HG03135 (cell line): ENCODE data around the gene JAK1.
"Not testable (repeated sequence)": the region's sequence is repeated elsewhere in the genome, so short reads cannot be mapped to it uniquely, and the experiment has no call there.

Experiments used
- ATAC-seq: cut with Tn5 transposase; IDR thresholded peaks from one replicate; pipeline ENCODE4 v1.9.1; 2021; ENCODE audit warnings: mild to moderate bottlenecking, moderate library complexity; ENCODE audit not compliant: unreplicated experiment

JAK1 gene

DNA sequence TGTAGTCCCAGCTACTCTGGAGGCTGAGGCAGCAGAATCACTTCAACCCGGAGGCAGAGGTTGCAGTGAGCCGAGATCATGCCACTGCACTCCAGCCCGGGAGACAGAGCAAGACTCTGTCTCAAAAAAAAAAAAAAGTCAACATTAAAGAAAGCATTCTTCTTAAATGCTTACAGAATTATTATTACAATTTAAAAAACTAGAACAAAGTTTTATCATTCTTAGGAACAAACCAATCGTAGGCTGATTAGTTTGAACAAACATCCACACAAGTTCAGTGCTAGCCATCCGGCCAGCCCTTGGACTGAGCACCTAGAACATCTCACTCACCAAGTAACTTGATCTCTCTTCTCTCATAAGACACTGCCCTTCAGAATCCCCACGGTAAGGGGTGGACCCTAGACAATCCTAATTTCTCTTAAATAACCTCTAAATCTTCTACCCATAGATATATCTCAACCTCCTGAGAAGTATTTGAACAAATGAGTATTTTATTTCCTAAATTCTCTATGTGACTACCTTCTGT is 16.0 kb downstream of the JAK1 start:
- no peak for ATAC-seq

DNA sequence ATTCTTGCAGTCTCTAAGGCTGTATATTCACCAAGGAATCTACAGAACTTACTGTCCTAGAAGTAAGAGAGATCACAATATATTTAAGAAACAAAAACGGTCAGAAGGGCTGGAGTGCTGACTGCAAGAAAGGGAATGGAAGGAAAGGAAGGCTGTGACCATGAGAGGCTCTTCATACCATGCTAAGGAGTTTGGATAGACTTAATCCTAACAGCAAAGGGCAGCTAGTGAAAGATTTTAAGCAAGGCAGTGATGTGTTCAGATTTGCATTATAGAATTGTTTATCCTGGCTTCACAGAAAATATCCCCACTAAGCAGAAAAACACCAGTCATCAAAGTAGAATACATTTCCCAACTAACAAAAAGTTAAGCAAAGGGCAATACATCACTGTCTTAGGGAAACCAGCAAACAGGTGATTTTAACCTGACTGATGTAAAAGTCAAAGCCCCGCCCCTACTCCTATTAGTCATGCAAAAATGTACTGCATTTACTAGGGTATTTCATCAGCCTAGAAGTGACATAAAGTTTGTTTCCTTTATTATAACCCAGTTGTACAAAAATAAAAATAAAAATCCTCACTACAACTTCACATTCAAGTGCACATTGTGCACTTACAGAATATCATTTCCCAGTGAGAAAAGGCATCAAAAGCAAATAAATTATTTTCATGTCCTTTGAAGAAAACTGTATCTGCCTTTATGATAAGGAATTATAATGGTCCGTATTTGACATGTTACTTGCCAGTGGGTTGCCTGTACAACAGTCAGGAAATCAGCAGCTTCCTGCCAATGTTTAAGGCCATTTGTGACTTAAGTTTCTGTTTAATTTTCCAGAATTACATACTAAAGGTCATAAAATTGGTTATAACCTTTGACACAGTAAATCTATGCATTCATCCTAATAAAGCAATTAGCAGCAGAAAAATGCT is 17.2 kb downstream of the JAK1 start:
- ATAC-seq: no peak

DNA sequence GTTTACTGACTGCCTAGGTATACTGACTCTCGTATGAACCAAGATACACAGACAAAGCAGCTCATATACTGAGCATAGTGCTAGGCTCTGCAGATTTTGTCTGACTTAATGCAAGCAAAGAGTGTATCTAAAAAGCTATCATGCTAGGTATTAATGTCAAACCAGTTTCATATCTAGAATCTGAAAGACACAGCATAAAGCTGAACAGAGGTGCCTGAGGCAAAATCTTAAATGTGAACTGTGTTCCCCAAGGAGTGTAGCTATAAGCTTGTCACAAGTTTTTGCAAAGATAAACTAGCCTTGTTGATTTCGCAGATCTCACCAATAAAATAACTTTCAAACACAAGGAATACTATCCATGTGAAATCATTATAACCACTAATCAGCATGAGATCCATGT is 18.1 kb downstream of the JAK1 start:
- no peak for ATAC-seq

DNA sequence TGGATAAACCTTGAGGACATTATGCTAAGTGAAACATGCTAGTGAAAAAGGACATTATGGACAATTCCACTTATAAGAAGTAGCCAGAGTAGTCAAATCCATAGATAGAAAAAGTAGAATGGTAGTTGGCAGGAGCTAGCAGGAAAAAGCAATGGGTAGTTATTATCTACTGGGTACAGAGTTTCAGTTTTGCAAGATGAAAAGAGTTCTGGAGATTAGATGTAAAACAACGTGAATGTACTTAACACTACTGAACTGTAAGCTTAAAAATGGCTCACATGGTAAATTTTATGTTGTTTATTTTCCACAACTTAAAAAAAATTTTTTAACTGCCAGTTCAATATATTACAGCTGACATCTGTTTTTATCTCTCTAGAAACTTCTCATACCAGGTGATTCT is 19.4 kb downstream of the JAK1 start:
- ATAC-seq: no peak

DNA sequence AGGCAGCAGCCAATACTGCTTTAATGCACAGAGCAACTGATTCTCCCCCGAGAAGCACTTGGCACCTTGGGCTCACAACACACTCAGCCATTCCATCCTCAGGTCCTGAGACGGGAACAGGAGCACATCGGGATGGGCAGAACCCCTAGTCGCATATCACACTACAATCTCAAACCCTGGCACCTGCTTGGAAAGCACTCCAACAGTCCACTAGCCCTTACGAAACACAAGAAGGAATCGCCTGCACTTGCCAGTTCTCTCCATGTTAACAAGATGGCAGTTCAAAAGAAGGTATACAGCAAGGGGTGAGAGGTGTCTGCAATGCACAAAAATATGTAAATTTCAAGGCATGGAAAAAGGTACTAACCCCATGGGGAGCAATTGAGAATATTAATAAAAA is 21.4 kb downstream of the JAK1 start:
- no peak for ATAC-seq

- ATAC-seq: no peak
Observed at GRCh38 chr1:64942675-64943074, 23.7 kb downstream of the JAK1 start.

DNA sequence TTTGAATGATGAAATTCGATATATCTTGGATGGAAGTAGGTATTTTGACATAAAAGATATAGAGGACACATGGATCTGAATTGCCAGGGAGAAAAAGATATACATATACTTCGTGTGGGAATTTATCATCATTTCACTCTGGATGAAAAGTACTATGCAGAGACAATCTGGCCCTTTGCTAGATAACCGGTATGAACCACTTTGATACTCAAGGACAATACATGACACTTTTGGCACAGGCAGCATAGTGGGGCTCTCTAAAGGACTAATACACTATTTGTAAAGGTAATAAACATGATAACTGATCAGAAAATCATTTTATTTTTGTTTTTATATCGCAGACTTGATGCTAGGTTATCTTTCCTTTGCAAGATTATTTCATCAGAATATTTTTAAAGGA is 24.2 kb downstream of the JAK1 start:
- no peak for ATAC-seq

- ATAC-seq: no peak
Observed at GRCh38 chr1:64941461-64942117, 24.8 kb downstream of the JAK1 start.

DNA sequence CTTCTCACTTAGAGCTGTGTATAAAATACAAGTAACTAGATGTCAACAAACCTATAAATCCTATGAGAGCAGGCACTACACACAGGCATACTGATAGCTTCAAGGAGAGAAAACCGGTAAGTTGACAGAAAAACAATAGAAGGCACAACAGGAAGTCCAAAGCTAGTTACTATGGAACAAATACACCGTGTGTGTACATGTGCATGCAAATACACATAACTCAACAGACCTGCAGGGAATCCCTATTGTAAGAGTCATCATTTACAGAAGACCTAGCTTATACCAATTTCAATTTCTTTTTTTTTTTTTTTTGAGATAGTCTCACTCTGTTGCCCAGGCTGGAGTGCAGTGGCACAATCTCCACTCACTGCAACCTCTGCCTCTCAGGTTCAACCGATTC is 26.3 kb downstream of the JAK1 start:
- ATAC-seq: no peak

DNA sequence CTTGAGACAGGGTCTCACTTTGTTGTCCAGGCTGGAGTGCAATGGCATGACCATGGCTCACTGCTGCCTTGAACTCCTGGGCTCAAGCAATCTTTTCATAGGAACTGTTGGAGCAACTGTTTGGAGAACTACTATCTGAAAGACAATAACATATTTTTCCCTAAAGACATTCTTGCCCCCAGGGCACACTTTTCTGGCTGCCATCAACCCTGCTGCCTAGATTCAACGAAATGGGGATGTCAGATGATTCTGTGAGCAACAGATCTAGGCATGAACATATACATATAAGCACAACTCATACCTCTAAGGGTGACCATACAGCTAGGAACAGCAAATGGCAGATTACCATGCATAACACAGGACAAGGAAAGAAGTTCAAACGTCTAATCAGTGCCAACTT is 27.4 kb downstream of the JAK1 start:
- no peak for ATAC-seq

DNA sequence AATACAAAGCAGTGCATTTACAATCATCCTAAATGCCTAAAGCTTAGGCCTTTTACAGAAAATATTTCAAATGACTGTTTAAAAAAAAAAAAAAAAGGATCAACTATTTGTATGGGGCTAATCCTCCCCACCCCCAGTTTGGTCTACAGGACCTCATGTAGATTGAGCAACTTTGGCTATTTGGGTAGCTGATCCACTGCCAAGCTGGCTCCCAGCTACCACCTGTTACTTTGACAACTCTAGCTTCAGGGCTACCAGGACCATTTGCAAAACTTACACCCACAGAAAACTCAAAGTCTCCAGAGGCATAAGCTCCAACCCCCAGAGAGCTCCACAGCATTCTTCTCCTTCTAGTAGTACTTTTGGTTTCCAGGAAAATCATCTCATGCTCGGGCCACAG is 29.4 kb downstream of the JAK1 start:
- ATAC-seq: no peak

DNA sequence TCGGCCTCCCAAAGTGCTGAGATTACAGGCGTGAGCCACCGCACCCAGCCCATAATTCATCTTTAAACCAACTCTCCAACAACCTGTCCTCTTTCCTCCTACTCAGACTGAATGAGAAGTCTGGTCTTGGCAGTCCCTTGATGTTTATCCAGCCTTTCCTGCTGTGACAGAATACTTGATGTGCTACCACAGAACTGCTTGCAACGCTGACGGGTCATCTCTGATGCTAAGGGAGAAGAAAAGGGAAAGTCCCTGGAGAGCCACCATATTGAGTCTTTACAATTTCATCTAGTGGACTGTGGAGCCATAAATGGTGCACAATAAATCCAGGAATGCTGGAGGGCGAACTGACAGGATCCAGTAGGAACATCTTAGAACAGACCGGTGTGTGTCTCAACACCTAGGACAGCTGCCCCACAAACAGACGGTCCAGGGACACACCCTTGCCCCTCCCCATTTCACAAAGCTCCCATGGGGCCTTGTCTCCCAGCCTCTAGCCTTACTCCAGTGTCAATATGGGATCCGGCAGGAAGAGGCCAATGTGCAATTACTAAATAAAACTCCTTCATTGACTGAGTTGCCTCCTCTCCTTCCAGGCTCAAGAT is 30.7 kb downstream of the JAK1 start:
- ATAC-seq: no peak

DNA sequence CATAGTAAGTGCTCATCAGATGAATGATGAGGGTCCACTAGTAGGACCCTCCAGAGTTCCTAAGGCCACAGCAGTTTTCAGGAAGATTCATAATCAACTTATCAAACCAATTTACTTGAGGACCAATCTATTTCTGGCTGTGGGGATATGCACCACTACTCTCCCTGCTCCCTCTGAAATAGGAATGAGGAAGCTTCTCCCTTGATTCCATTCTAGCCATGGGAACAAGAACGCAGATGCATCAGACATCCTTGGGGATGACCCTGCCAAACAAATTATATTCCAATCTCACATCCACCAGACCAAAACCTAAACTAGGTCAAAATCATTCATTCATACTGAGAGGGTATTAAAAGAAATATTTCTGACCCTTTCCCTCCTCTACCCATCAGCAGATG is 31.5 kb downstream of the JAK1 start:
- no peak for ATAC-seq

DNA sequence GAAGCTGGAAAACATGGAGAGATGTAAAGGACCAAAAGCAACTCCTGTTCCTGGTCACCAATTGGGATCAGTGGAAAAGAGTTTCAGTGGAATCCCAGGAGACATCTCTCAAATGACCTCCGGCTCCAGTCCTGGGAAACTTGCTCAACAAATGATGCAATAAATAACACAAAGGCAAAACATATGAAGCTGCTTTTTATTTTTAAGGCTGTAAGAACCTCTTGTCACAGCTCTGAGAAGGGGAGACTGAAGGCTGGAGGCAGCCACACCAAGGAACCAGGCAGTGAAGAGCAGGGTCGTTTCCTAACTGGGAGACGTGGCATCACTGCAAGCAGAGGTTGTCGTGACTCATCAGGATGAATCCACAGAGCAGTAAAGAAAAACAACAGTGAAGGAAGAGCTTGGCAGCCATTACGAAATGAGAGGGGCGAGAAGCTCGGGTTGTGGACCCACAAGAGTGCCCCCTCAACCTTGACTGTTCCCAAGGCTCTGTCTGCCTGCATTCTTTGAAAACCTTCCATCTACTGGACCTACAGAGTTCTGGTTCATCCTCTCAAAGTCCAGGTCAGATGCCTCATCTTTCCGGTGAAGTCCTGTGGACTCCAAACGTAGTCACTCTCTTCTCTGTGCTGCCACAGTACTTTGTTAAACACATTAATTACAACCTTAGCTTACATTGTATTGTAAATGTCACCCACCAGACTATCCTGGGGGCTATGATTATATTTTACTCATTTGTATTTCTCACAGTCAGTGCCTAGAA is 32.1 kb downstream of the JAK1 start:
- no peak for ATAC-seq

GRCh38 chr1:64933296-64934070 is 32.9 kb downstream of the JAK1 start:
- ATAC-seq: no peak

DNA sequence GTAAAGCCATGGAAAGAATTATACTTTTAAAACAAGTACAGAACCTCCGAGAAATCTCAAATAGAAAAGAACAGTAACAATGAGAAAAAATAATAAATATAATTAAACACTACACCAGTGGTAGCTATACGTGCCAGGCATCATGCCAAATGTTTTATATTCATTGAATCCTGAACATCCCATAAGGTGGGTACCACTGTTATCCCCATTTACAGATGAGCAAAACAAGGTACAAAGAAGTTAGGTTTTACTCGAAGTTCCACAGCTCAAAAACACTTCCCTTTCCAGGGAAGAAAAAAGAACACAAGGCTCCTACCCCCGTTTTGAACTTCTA is 33.4 kb downstream of the JAK1 start:
- ATAC-seq: no peak

- not testable (repeated sequence) for ATAC-seq
Observed at GRCh38 chr1:64930640-64931039, 35.7 kb downstream of the JAK1 start.

DNA sequence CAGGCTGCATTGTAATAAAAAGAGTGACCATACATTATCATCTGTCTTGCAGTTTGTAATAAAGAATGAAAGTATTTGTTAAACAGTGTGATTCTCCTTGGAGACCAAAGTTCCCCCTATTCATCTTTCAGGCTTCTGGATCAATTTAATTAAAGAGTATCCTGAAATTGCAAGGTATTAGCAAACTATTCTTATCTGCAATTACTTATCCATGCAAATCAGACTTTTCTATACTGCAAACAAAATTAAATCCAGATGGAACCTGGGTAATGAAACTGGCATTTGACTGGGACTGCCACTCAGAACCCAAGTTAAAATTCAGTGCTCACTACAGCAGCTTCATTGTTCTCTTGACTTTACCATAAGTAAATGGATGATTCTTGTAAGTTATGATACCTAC is 37.1 kb downstream of the JAK1 start:
- no peak for ATAC-seq

- no peak for ATAC-seq
Observed at GRCh38 chr1:64928325-64928724, 38.0 kb downstream of the JAK1 start.

DNA sequence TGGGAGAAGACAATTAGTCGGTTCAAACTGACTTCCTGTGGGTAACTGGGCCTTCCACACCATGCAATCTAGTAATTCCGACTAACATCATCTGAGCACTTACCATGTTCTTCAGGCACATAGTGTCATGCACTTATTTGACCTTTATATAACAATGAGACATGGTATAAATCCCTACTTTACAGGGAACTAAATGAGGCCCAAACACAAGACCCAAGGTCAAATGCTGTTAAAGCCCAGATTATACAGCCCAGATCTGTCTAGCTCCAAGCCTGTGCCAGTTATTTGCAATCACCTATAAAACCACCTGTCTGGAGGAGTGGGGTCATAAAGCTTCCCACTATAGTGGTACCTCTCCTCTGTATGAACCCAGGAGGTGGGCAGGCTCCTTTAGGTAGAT is 40.8 kb downstream of the JAK1 start:
- no peak for ATAC-seq
